Activated CD8-positive, alpha-beta memory T cell treated with anti-CD3 and anti-CD28 coated beads for 48 hours (primary cell): ENCODE results near the gene DHRS7B.

Experiments used
- DNase-seq, 3 experiments: peaks; one replicate each; pipeline ENCODE4 v3.0.0-alpha.2; 2020; ENCODE audit warnings: low read depth in 2 of 3, low spot score in 2 of 3

The DHRS7B gene

GRCh38 chr17:21233581-21234347, 107.0 kb downstream of the DHRS7B start:
- no peak for DNase-seq

DNA sequence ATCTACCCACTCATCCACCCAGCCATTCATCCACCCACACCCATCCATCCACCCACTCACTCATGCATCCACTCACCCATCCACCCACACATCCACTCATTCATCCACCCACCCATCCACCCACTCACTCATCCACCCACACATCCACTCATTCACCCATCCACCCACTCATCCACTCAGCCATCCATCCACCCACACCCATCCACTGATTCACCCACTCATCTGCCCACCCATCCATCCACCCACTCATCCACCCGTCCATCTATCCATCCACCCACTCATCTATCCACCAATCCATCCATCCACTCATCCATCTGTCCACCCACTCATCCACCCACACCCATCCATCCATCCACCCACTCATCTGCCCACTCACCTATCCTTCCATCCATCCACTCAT, 109.2 kb downstream of the DHRS7B start:
- DNase-seq = no peak

DNA sequence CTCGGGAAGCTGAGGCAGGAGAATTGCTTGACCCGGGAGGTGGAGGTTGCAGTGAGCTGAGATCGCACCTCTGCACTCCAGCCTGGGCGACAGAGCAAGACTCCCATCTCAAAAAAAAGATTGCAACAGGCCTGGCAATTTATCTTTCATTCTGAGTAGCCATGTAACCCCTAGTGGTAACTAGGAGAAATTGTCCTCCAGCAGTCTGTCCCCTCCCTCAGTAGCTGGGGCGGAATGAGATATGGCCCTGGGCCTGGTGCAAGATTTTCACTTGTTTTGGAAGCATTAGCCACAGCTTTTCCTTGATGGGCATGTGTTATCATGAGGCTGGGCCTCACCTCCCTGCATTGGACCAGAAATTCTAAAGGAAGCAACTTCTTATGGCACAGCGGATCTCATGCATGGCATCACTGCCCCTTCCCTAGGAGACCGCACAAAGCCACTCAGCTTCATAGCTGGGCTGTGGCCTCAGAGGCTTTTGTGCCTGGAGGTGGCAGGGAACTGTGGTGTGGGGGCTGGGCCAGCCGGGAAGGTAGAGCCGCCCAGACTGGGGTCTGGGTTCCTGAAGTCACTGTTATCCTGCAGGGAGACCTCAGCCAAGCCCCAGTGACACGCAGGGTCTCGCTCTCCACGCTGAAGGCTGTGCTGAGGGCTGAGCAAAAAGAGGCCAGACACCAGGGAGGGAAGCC, 113.1 kb downstream of the DHRS7B start:
- DNase-seq = no peak

- no peak for DNase-seq
Observed at GRCh38 chr17:21240369-21241055, 113.7 kb downstream of the DHRS7B start.
